ENCODE results near the gene WNK3. TPM values are rescaled to one million over a fixed set of nuclear protein-coding genes. Genes with fewer than 3 reads are reported as not detected.

WNK3 gene
- total RNA-seq, 1 experiment from 2014 or later = 0.67 TPM

GRCh38 chrX:54246866-54247265 lies 111.0 kb downstream of the WNK3 start:
- no peak for DNase-seq (ENCODE audit: extremely low read depth, low read depth)

GRCh38 chrX:54238588-54238987 lies 119.3 kb downstream of the WNK3 start:
- no peak for DNase-seq (ENCODE audit: extremely low read depth, low read depth)

- no peak for DNase-seq (ENCODE audit: extremely low read depth, low read depth)
Measured at GRCh38 chrX:54237014-54237413, 120.8 kb downstream of the WNK3 start.

- no peak for DNase-seq (ENCODE audit: extremely low read depth, low read depth)
Measured at GRCh38 chrX:54230435-54231148, 127.3 kb downstream of the WNK3 start.

- no peak for DNase-seq (ENCODE audit: extremely low read depth, low read depth)
Measured at GRCh38 chrX:54223581-54223980, 134.3 kb downstream of the WNK3 start.

GRCh38 chrX:54213603-54214002 lies 144.2 kb downstream of the WNK3 start:
- no peak for DNase-seq (ENCODE audit: extremely low read depth, low read depth)

- no peak for DNase-seq (ENCODE audit: extremely low read depth, low read depth)
Measured at GRCh38 chrX:54208531-54208930, 149.3 kb downstream of the WNK3 start.

GRCh38 chrX:54198262-54198661 lies 159.6 kb downstream of the WNK3 start:
- no peak for DNase-seq (ENCODE audit: extremely low read depth, low read depth)

- no peak for DNase-seq (ENCODE audit: extremely low read depth, low read depth)
Measured at GRCh38 chrX:54194982-54195588, 162.8 kb downstream of the WNK3 start.

GRCh38 chrX:54193085-54193821 lies 164.6 kb downstream of the WNK3 start:
- no peak for DNase-seq (ENCODE audit: extremely low read depth, low read depth)

- DNase-seq (ENCODE audit: extremely low read depth, low read depth) = no peak
Measured at GRCh38 chrX:54184474-54184873, 173.4 kb downstream of the WNK3 start.

- peak; percentile 69 for DNase-seq (ENCODE audit: extremely low read depth, low read depth)
Measured at GRCh38 chrX:54182864-54183613, 174.8 kb downstream of the WNK3 start, which contains the start of gene FAM120C. TSS of gene FAM120C (minus strand) at chrX:54183254. CDS start at chrX:54183198, 56 bp downstream.

GRCh38 chrX:54182194-54182863 lies 175.5 kb downstream of the WNK3 start:
- DNase-seq (ENCODE audit: extremely low read depth, low read depth) = peak; percentile 28

GRCh38 chrX:54181202-54181953 lies 176.5 kb downstream of the WNK3 start:
- no peak for DNase-seq (ENCODE audit: extremely low read depth, low read depth)

GRCh38 chrX:54180403-54180802 lies 177.4 kb downstream of the WNK3 start:
- DNase-seq (ENCODE audit: extremely low read depth, low read depth) = no peak

GRCh38 chrX:54178100-54178940 lies 179.5 kb downstream of the WNK3 start:
- peak; percentile 69 for DNase-seq (ENCODE audit: extremely low read depth, low read depth)

GRCh38 chrX:54177306-54177705 lies 180.5 kb downstream of the WNK3 start:
- no peak for DNase-seq (ENCODE audit: extremely low read depth, low read depth)

GRCh38 chrX:54173791-54174190 lies 184.1 kb downstream of the WNK3 start:
- DNase-seq (ENCODE audit: extremely low read depth, low read depth) = no peak

GRCh38 chrX:54172455-54172854 lies 185.4 kb downstream of the WNK3 start:
- DNase-seq (ENCODE audit: extremely low read depth, low read depth) = no peak
